AG08395 (cell line): Measurements from ENCODE around the gene MTFR1L.

Experiments
- DNase-seq: peaks from one replicate; pipeline ENCODE4 v3.0.0; 2012; ENCODE audit warnings: mixed read lengths, low spot score

MTFR1L gene

GRCh38 chr1:25790472-25790871, 29.3 kb upstream of the MTFR1L start:
- DNase-seq = no peak

- DNase-seq = no peak
Measured at GRCh38 chr1:25792115-25792514, 27.6 kb upstream of the MTFR1L start.

GRCh38 chr1:25793585-25794170, 26.1 kb upstream of the MTFR1L start:
- DNase-seq = no peak

GRCh38 chr1:25794325-25794724, 25.4 kb upstream of the MTFR1L start:
- DNase-seq = peak; percentile 46

GRCh38 chr1:25795211-25795610, 24.5 kb upstream of the MTFR1L start:
- DNase-seq = no peak

GRCh38 chr1:25795946-25796810, 23.6 kb upstream of the MTFR1L start:
- no peak for DNase-seq

GRCh38 chr1:25796811-25797458, 22.8 kb upstream of the MTFR1L start:
- peak; percentile 85 for DNase-seq

- DNase-seq = peak; percentile 60
Measured at GRCh38 chr1:25797939-25798338, 21.8 kb upstream of the MTFR1L start.

GRCh38 chr1:25798666-25799351, 20.9 kb upstream of the MTFR1L start:
- DNase-seq = no peak

GRCh38 chr1:25799352-25799934, 20.3 kb upstream of the MTFR1L start:
- no peak for DNase-seq

GRCh38 chr1:25799935-25800702, 19.6 kb upstream of the MTFR1L start, which contains the start of gene SELENON:
Gene SELENON, plus strand, starts transcription at chr1:25800193. Its CDS starts 38 bp downstream, at chr1:25800231.
- peak; percentile 75 for DNase-seq

- DNase-seq = no peak
Measured at GRCh38 chr1:25800703-25801377, 18.9 kb upstream of the MTFR1L start.

- DNase-seq = no peak
Measured at GRCh38 chr1:25802915-25803314, 16.8 kb upstream of the MTFR1L start.

- DNase-seq = no peak
Measured at GRCh38 chr1:25803368-25803767, 16.4 kb upstream of the MTFR1L start.

GRCh38 chr1:25804244-25804963, 15.3 kb upstream of the MTFR1L start:
- DNase-seq = no peak

GRCh38 chr1:25804964-25805862, 14.5 kb upstream of the MTFR1L start:
- no peak for DNase-seq

- peak; percentile 62 for DNase-seq
Measured at GRCh38 chr1:25805863-25806225, 13.9 kb upstream of the MTFR1L start.

- peak; percentile 41 for DNase-seq
Measured at GRCh38 chr1:25806418-25806817, 13.3 kb upstream of the MTFR1L start.
